Esophagus muscularis mucosa (tissue), 4 donors: ENCODE measurements around the gene RAB32. TPM values are rescaled to one million over a fixed set of nuclear protein-coding genes. Genes with fewer than 3 reads are reported as not detected.

Source experiments
- DNase-seq: peaks from one replicate; pipeline ENCODE4 v3.0.0-alpha.2; 2017; ENCODE audit errors: extremely low spot score
- H3K27ac ChIP-seq, 4 donors: fragments of 200-600 bp; sonication (generic); replicated peaks in 1 of 4; 1 replicate in 3 of 4; 2 replicates in 1 of 4; pipeline ENCODE4 v1.5.1; 2016 to 2019; ENCODE audit warnings: mild to moderate bottlenecking in 1 of 4
- H3K27me3 ChIP-seq, 4 donors: fragments of 200-600 bp; sonication (generic); one replicate each; pipeline versions ENCODE4 v1.5.1 to v1.6.0; 2016 to 2019
- H3K36me3 ChIP-seq, 4 donors: fragments of 200-600 bp; sonication (generic); one replicate each; pipeline ENCODE4 v1.5.1; 2016 to 2019
- H3K4me1 ChIP-seq, 4 donors: fragments of 200-600 bp; sonication (generic); one replicate each; pipeline ENCODE4 v1.5.1; 2016 to 2019
- H3K4me3 ChIP-seq, 4 donors: fragments of 200-600 bp; sonication (generic); 1 replicate in 2 of 4; 2 replicates in 2 of 4; pipeline ENCODE4 v1.5.1; 2016 to 2019; ENCODE audit warnings: mild to moderate bottlenecking in 4 of 4, moderate library complexity in 1 of 4
- H3K9me3 ChIP-seq, 4 donors: fragments of 200-600 bp; sonication (generic); 1 replicate in 3 of 4; 2 replicates in 1 of 4; pipeline ENCODE4 v1.5.1; 2016 to 2019
- CTCF ChIP-seq, 3 experiments: fragments of 200-600 bp in 2 of 3; fragments of 450-650 bp in 1 of 3; sonication (generic) in 2 of 3; IDR thresholded peaks; one replicate each; pipeline ENCODE4 v1.5.1; 2017 to 2019; ENCODE audit warnings: antibody characterized with exemption in 3 of 3, mild to moderate bottlenecking in 2 of 3, moderate library complexity in 1 of 3
- EP300 ChIP-seq: sonication (generic); formaldehyde crosslinking; IDR thresholded peaks from one replicate; pipeline ENCODE4 v1.6.1; 2017; ENCODE audit warnings: antibody characterized with exemption
- POLR2A ChIP-seq: fragments of 450-650 bp; IDR thresholded peaks from one replicate; pipeline ENCODE4 v1.6.1; 2017; ENCODE audit warnings: antibody characterized with exemption, moderate library complexity, mild to moderate bottlenecking, low read depth
- POLR2AphosphoS5 ChIP-seq, 2 donors: sonication (generic); formaldehyde crosslinking; IDR thresholded peaks; one replicate each; pipeline ENCODE4 v1.6.1; 2017; ENCODE audit warnings: antibody characterized with exemption in 2 of 2
- WGBS: methylation state at CpG from one replicate; pipeline ENCODE4 v1.1.5; 2018; 5-methylcytosine and 5-hydroxymethylcytosine counted together
- intact Hi-C: fragments of 100-400 bp; cut with DNase I; formaldehyde crosslinking; loops from one replicate; pipeline ENCODE4 v1.15.1; 2023
- total RNA-seq, 4 donors: library from RNA; depleted of rRNA; stranded (reverse); fragments of >200 nt; gene quantifications; one replicate each; pipeline versions ENCODE4 v1.1.0 to v1.2.1, GENCODE V29; 2016

RAB32 gene
- total RNA-seq, 4 donors from 2014 or later, result 36.5 to 61.0 (median 45.9) TPM

- peak overlapping the region in 3 of 4 donors; percentile 32 to 92 (median 86) for H3K4me3 ChIP-seq
- peaks cover 0 to 20% (median 8%) of the 10 kb centered on the region in 4 donors for H3K36me3 ChIP-seq
- WGBS, result 19% methylated on average over 3 of the region's 3 CpGs
- intact Hi-C loops, result loop anchor here (10.0 kb wide), 1 partner anchor 658 kb away; the partner anchor contains the start of gene STXBP5
- H3K4me1 ChIP-seq, result peaks cover 19 to 65% (median 42%) of the 10 kb centered on the region in 4 donors
- no peak for DNase-seq
- peak overlapping the region; percentile 94 to 100 (median 98) for H3K27ac ChIP-seq
- H3K9me3 ChIP-seq, result no peaks in the 10 kb centered on the region
- H3K27me3 ChIP-seq, result no peaks in the 10 kb centered on the region
- TF ChIP-seq POLR2AphosphoS5 (IDR thresholded peaks at IDR 0.05), result peak in 1 of 2 donors; percentile 65
- no peak for TF ChIP-seq POLR2A
- no peak for TF ChIP-seq EP300
Measured at GRCh38 chr6:146546443-146547043, 2.9 kb downstream of the RAB32 start.

GRCh38 chr6:146547889-146548288, 4.3 kb downstream of the RAB32 start:
- intact Hi-C loops, result loop anchor here (10.0 kb wide), 1 partner anchor 657 kb away; the partner anchor contains the start of gene STXBP5
- TF ChIP-seq EP300 (no peak), POLR2AphosphoS5 (IDR thresholded peaks at IDR 0.05) (no peak), POLR2A (no peak), CTCF (IDR thresholded peaks at IDR 0.05) (no peak)
- no peak for DNase-seq
- peaks cover 22 to 72% (median 44%) of the 10 kb centered on the region in 4 donors for H3K4me1 ChIP-seq
- no peak overlapping the region for H3K4me3 ChIP-seq
- peaks cover 0 to 22% (median 10%) of the 10 kb centered on the region in 4 donors for H3K36me3 ChIP-seq
- H3K27me3 ChIP-seq, result no peaks in the 10 kb centered on the region
- WGBS, result 85% methylated on average over 2 of the region's 2 CpGs
- H3K9me3 ChIP-seq, result no peaks in the 10 kb centered on the region
- no peak overlapping the region for H3K27ac ChIP-seq

GRCh38 chr6:146548898-146549374, 5.3 kb downstream of the RAB32 start:
- intact Hi-C loops, result loop anchor here (10.0 kb wide), 1 partner anchor 656 kb away; the partner anchor contains the start of gene STXBP5
- WGBS, result 87% methylated on average over 2 of the region's 2 CpGs
- Histone ChIP-seq H3K27ac (no peak overlapping the region), H3K36me3 (peaks cover 0 to 25% (median 10%) of the 10 kb centered on the region in 4 donors), H3K4me1 (peaks cover 22 to 68% (median 42%) of the 10 kb centered on the region in 4 donors), H3K4me3 (no peak overlapping the region), H3K27me3 (no peaks in the 10 kb centered on the region), H3K9me3 (no peaks in the 10 kb centered on the region)
- no peak for TF ChIP-seq EP300
- TF ChIP-seq POLR2A, result no peak
- TF ChIP-seq CTCF (IDR thresholded peaks at IDR 0.05), result no peak
- TF ChIP-seq POLR2AphosphoS5 (IDR thresholded peaks at IDR 0.05), result no peak
- DNase-seq, result no peak

- Histone ChIP-seq H3K27ac (no peak overlapping the region), H3K4me3 (no peak overlapping the region), H3K27me3 (no peaks in the 10 kb centered on the region), H3K9me3 (no peaks in the 10 kb centered on the region), H3K4me1 (peaks cover 14 to 51% (median 26%) of the 10 kb centered on the region in 4 donors), H3K36me3 (peaks cover 7 to 40% (median 23%) of the 10 kb centered on the region in 4 donors)
- DNase-seq, result no peak
- TF ChIP-seq EP300 (no peak), CTCF (IDR thresholded peaks at IDR 0.05) (no peak), POLR2A (no peak), POLR2AphosphoS5 (IDR thresholded peaks at IDR 0.05) (no peak)
- 85% methylated on average over 6 of the region's 6 CpGs for WGBS
- intact Hi-C loops, result no loop called here
Measured at GRCh38 chr6:146550911-146551310, 7.3 kb downstream of the RAB32 start.

- no peak overlapping the region for H3K27ac ChIP-seq
- WGBS, result 78% methylated on average over 7 of the region's 7 CpGs
- TF ChIP-seq CTCF (IDR thresholded peaks at IDR 0.05) (no peak), POLR2AphosphoS5 (IDR thresholded peaks at IDR 0.05) (no peak), POLR2A (no peak), EP300 (no peak)
- H3K4me1 ChIP-seq, result peaks cover 11 to 44% (median 20%) of the 10 kb centered on the region in 4 donors
- no peaks in the 10 kb centered on the region for H3K9me3 ChIP-seq
- H3K27me3 ChIP-seq, result no peaks in the 10 kb centered on the region
- H3K4me3 ChIP-seq, result no peak overlapping the region
- no peak for DNase-seq
- intact Hi-C loops, result no loop called here
- peaks cover 7 to 40% (median 23%) of the 10 kb centered on the region in 4 donors for H3K36me3 ChIP-seq
Measured at GRCh38 chr6:146551545-146551944, 7.9 kb downstream of the RAB32 start.
